ENCODE results near the gene MTF1.

- no peak for TF ChIP-seq CTCF (IDR thresholded peaks at IDR 0.05; ENCODE audit: low read depth, low read length)
- TF ChIP-seq EZH2phosphoT487 (IDR thresholded peaks at IDR 0.05; ENCODE audit: low read depth) = no peak
Measured at GRCh38 chr1:37851782-37852210, 7.6 kb downstream of the MTF1 start.
